ENCODE data around the gene ADGRE1. TPM values are rescaled to one million over a fixed set of nuclear protein-coding genes. Genes with fewer than 3 reads are reported as not detected.

Gene ADGRE1
- total RNA-seq, 1 experiment from 2014 or later: 0.89 TPM

- DNase-seq (ENCODE audit: low read depth): no peak
Observed at GRCh38 chr19:6956573-6956972, 69.2 kb downstream of the ADGRE1 start.

DNA sequence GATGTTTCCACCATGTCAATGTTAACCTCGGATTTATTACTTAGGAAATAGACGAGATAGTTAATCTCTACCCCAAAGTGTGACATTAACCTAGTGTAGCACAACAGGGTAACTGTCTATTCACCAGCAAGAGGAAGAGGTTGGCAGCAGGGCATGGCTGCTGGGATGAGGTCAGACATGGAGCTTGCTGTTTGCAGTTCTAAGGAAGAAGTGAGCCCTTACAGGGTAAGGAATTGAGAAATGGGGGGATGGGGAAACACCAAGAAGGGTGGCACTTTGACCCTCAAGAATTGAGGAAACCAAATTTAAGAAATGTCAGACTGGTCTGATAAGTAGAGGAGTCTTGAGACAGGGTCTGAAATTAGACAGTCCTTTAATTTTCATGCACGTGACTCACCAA lies 71.4 kb downstream of the ADGRE1 start:
- DNase-seq (ENCODE audit: low read depth): no peak

DNA sequence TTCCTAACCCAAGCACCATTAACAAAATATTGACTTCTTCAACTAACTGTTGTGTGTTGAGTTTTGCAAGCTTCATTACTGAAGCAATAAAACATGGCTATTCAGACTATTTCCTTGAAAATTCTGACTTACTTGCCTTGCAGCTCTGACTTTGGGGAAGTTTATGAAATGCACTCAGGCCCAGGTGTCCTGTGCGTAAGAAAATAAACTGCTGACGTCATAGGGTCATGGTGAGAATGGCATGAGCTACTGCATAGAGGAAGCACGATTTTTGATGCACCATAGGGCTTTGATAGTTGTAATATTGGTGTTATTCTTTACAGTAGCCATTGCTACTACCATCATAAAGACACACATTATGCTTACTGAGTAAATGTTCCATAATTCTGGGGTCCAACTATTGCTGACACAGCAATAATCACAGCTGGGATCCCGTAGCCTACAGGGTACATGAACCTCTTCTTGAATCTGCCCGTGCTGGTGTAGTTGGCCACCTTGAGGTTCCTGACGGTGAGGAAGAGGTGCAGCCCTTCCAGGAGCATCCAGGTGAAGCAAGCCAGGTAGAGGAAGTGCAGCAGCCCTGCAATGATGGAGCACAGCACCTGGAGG lies 76.0 kb downstream of the ADGRE1 start:
- DNase-seq (ENCODE audit: low read depth): no peak

DNA sequence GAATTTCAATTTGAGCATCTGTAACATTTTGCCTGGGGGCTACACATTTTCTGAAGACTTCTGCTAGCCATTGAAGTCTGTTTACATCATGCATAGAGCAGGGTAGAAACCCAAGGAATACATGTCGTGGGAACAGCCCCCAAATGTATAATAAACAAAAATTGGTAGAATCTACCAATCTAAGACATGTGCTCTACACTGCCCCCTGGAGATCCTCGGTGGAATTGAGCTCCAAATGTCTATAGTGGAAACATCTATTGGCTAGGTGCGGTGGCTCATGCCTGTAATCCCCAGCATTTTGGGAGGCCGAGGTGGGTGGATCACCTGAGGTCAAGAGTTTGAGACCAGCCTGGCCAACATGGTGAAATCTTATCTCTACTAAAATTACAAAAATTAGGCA lies 76.6 kb downstream of the ADGRE1 start:
- DNase-seq (ENCODE audit: low read depth): no peak

GRCh38 chr19:6967967-6968366 lies 80.6 kb downstream of the ADGRE1 start:
- DNase-seq (ENCODE audit: low read depth): no peak

GRCh38 chr19:6969490-6969889 lies 82.1 kb downstream of the ADGRE1 start:
- DNase-seq (ENCODE audit: low read depth): no peak

- DNase-seq (ENCODE audit: low read depth): no peak
Observed at GRCh38 chr19:6970021-6970420, 82.6 kb downstream of the ADGRE1 start.

- no peak for DNase-seq (ENCODE audit: low read depth)
Observed at GRCh38 chr19:6970443-6970842, 83.1 kb downstream of the ADGRE1 start.

DNA sequence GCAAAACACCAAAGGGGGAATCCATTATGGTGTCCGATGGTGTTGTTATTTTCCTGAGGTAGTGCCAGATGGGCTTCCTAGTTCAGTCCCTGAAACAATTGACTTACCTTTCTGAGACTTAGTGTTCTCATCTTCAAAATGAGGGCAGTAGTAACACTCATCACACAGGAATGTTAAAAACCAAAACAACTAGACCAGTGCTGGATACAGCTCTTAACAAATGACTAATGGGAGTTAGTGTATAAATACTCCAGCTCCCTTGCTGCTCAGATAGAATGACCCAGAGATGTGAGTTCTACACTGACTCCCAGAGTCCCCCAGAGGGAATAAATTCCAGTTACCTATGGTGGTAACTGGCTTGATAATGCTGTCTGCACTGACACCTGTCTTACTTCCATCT lies 84.0 kb downstream of the ADGRE1 start:
- peak; percentile 68 for DNase-seq (ENCODE audit: low read depth)

GRCh38 chr19:6976197-6976596 lies 88.8 kb downstream of the ADGRE1 start:
- DNase-seq (ENCODE audit: low read depth): no peak

GRCh38 chr19:6979399-6979798 lies 92.0 kb downstream of the ADGRE1 start:
- DNase-seq (ENCODE audit: low read depth): no peak

DNA sequence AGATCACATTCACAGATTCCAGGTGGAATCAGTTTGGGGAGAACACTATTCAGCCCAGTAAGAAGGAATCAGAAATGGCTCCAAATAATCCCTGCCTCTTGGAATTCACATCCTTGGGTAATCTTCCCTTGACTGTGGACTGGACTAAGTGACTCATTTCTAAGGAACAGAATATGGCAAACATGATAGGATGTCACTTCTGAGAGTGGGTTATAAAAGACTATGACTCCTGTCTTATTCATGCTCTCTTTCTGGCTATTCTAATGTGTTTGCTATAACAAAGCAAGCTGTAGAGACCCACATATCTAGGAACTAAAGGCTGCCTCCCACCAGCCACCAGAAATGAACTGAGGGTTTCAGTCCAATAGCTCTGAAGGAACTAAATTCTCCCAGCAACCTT lies 96.1 kb downstream of the ADGRE1 start:
- DNase-seq (ENCODE audit: low read depth): no peak

GRCh38 chr19:6987850-6988249 lies 100.5 kb downstream of the ADGRE1 start:
- no peak for DNase-seq (ENCODE audit: low read depth)

- DNase-seq (ENCODE audit: low read depth): no peak
Observed at GRCh38 chr19:6988257-6988656, 100.9 kb downstream of the ADGRE1 start.

Other genes starting within 250 kb of the ADGRE1 start
- gene TNFSF14, start 217.4 kb upstream of the ADGRE1 start, total RNA-seq (2014; rRNA removed; shearing (Covaris generic)): not detected in 2 replicates
- gene C3, start 166.9 kb upstream of the ADGRE1 start, total RNA-seq (2014; rRNA removed; shearing (Covaris generic)): 4.0 and 5.2 TPM in 2 replicates
- 45.9 and 54.7 TPM in 2 replicates for gene GPR108, start 150.0 kb upstream of the ADGRE1 start, total RNA-seq (2014; rRNA removed; shearing (Covaris generic))
- 21.5 and 34.3 TPM in 2 replicates for gene TRIP10, start 147.9 kb upstream of the ADGRE1 start, total RNA-seq (2014; rRNA removed; shearing (Covaris generic))
- gene SH2D3A, start 120.1 kb upstream of the ADGRE1 start, total RNA-seq (2014; rRNA removed; shearing (Covaris generic)): not detected in 2 replicates
- gene VAV1, start 114.9 kb upstream of the ADGRE1 start, total RNA-seq (2014; rRNA removed; shearing (Covaris generic)): not detected in 2 replicates
- gene MBD3L2B, start 133.9 kb downstream of the ADGRE1 start, total RNA-seq (2014; rRNA removed; shearing (Covaris generic)): not detected in 2 replicates
- gene MBD3L5, start 143.0 kb downstream of the ADGRE1 start, total RNA-seq (2014; rRNA removed; shearing (Covaris generic)): not detected in 2 replicates
- not detected in 2 replicates for gene MBD3L4, start 152.6 kb downstream of the ADGRE1 start, total RNA-seq (2014; rRNA removed; shearing (Covaris generic))
- not detected in 2 replicates for gene MBD3L2, start 161.7 kb downstream of the ADGRE1 start, total RNA-seq (2014; rRNA removed; shearing (Covaris generic))
- not detected in 2 replicates for gene MBD3L3, start 171.1 kb downstream of the ADGRE1 start, total RNA-seq (2014; rRNA removed; shearing (Covaris generic))
- 7.2 and 13.3 TPM in 2 replicates for gene ZNF557, start 182.1 kb downstream of the ADGRE1 start, total RNA-seq (2014; rRNA removed; shearing (Covaris generic))